ENCODE results near the gene PRKCZ. TPM values are rescaled to one million over a fixed set of nuclear protein-coding genes. Genes with fewer than 3 reads are reported as not detected.

The PRKCZ gene
- total RNA-seq, 3 donors from 2014 or later (not counting 1 experiment from before 2014, with no cell fraction given) = 25.1 to 37.1 (median 30.5) TPM

GRCh38 chr1:2205191-2205952 lies 155.2 kb downstream of the PRKCZ start:
- TF ChIP-seq CTCF (IDR thresholded peaks at IDR 0.05) = no peak
- Histone ChIP-seq H3K27ac (ENCODE audit: low read length) (peak overlapping the region; percentile 41), H3K4me1 (ENCODE audit: control insufficient read depth, insufficient read depth, low read length) (peaks cover 28% of the 10 kb centered on the region), H3K4me3 (ENCODE audit: low read length) (peak overlapping the region; percentile 28), H3K27me3 (ENCODE audit: control insufficient read depth, insufficient read depth, low read length) (no peaks in the 10 kb centered on the region), H3K9me3 (ENCODE audit: control insufficient read depth, insufficient read depth, low read length) (no peaks in the 10 kb centered on the region), H3K36me3 (ENCODE audit: control insufficient read depth, insufficient read depth, low read length) (no peaks in the 10 kb centered on the region)
- DNase-seq (peak; percentile 89 to 96), ATAC-seq (peak; percentile 89 to 95 (median 94))
- Mint-ChIP-seq H3K4me3 (peak overlapping the region; percentile 65), H3K27ac (peak overlapping the region; percentile 54 to 81), H3K9me3 (no peaks in the 10 kb centered on the region), H3K27me3 (ENCODE audit: low read depth in 2 of 2) (no peaks in the 10 kb centered on the region), H3K36me3 (no peaks in the 10 kb centered on the region), H3K4me1 (peaks cover 5 to 18% of the 10 kb centered on the region in 2 donors)
- WGBS (ENCODE audit: insufficient coverage) = 9% methylated on average over 80 of the region's 84 CpGs
- intact Hi-C loops (cut with micrococcal nuclease) = no loop called here

GRCh38 chr1:2206813-2207487 lies 156.7 kb downstream of the PRKCZ start:
- no peak for ATAC-seq
- Mint-ChIP-seq H3K4me1 (peaks cover 5 to 18% of the 10 kb centered on the region in 2 donors), H3K9me3 (no peaks in the 10 kb centered on the region), H3K4me3 (no peak overlapping the region), H3K27me3 (ENCODE audit: low read depth in 2 of 2) (no peaks in the 10 kb centered on the region), H3K36me3 (no peaks in the 10 kb centered on the region), H3K27ac (no peak overlapping the region)
- H3K27ac ChIP-seq (ENCODE audit: low read length) = no peak overlapping the region
- intact Hi-C loops (cut with micrococcal nuclease) = no loop called here
- H3K9me3 ChIP-seq (ENCODE audit: control insufficient read depth, insufficient read depth, low read length) = no peaks in the 10 kb centered on the region
- H3K4me1 ChIP-seq (ENCODE audit: control insufficient read depth, insufficient read depth, low read length) = peaks cover 19% of the 10 kb centered on the region
- no peaks in the 10 kb centered on the region for H3K36me3 ChIP-seq (ENCODE audit: control insufficient read depth, insufficient read depth, low read length)
- no peaks in the 10 kb centered on the region for H3K27me3 ChIP-seq (ENCODE audit: control insufficient read depth, insufficient read depth, low read length)
- TF ChIP-seq CTCF (IDR thresholded peaks at IDR 0.05) = no peak
- WGBS (ENCODE audit: insufficient coverage) = 90% methylated on average over 16 of the region's 16 CpGs
- DNase-seq = no peak
- H3K4me3 ChIP-seq (ENCODE audit: low read length) = no peak overlapping the region

- Mint-ChIP-seq H3K36me3 (no peaks in the 10 kb centered on the region), H3K4me1 (peaks cover 5 to 13% of the 10 kb centered on the region in 2 donors), H3K9me3 (no peaks in the 10 kb centered on the region), H3K27me3 (ENCODE audit: low read depth in 2 of 2) (no peaks in the 10 kb centered on the region), H3K4me3 (peak overlapping the region; percentile 49), H3K27ac (no peak overlapping the region)
- no peak overlapping the region for H3K27ac ChIP-seq (ENCODE audit: low read length)
- intact Hi-C loops (cut with micrococcal nuclease) = no loop called here
- H3K36me3 ChIP-seq (ENCODE audit: control insufficient read depth, insufficient read depth, low read length) = no peaks in the 10 kb centered on the region
- H3K4me1 ChIP-seq (ENCODE audit: control insufficient read depth, insufficient read depth, low read length) = peaks cover 35% of the 10 kb centered on the region
- H3K9me3 ChIP-seq (ENCODE audit: control insufficient read depth, insufficient read depth, low read length) = no peaks in the 10 kb centered on the region
- peaks cover 3% of the 10 kb centered on the region for H3K27me3 ChIP-seq (ENCODE audit: control insufficient read depth, insufficient read depth, low read length)
- TF ChIP-seq CTCF (IDR thresholded peaks at IDR 0.05) = no peak
- 90% methylated on average over 24 of the region's 24 CpGs for WGBS (ENCODE audit: insufficient coverage)
- no peak for DNase-seq
- no peak overlapping the region for H3K4me3 ChIP-seq (ENCODE audit: low read length)
- no peak for ATAC-seq
Observed at GRCh38 chr1:2208309-2209239, 158.4 kb downstream of the PRKCZ start.
